Panc1 (cell line): ENCODE results near the gene TMEM259. TPM values are rescaled to one million over a fixed set of nuclear protein-coding genes. Genes with fewer than 3 reads are reported as not detected.

Source experiments
- ATAC-seq: fragments of 200-7000 bp; cut with Tn5 transposase; 2 replicates; pipeline ENCODE4 v1.9.1; 2020; ENCODE audit warnings: mild to moderate bottlenecking, moderate library complexity
- BruUV-seq: library from RNA; stranded (reverse); fragments of 400-500 nt; replicated peaks from 2 replicates; lab custom pipeline; 2021; lab: Mats Ljungman, UMichigan
- CTCF ChIA-PET: fragments of 300-600 bp; sonication (Branson Sonifier 250); formaldehyde crosslinking; loops from one replicate; lab custom pipeline; 2022; ENCODE audit warnings: antibody characterized with exemption; lab: Charles Lee
- POLR2A ChIA-PET: fragments of 300-600 bp; sonication (Branson Sonifier 250); formaldehyde crosslinking; loops from one replicate; lab custom pipeline; 2022; ENCODE audit warnings: antibody characterized with exemption; lab: Charles Lee
- DNase-seq: peaks from one replicate; pipeline ENCODE4 v3.0.0-alpha.2; 2010; ENCODE audit warnings: low read depth, low spot score
- H3K27ac ChIP-seq: 2 replicates; pipeline ENCODE4 v1.5.1; 2011; ENCODE audit warnings: mild to moderate bottlenecking, low read length, inconsistent platforms
- H3K27me3 ChIP-seq: fragments of 200-500 bp; sonication (Bioruptor generic); 2 replicates; pipeline ENCODE4 v1.6.0; 2014; ENCODE audit warnings: low read length, inconsistent platforms; ENCODE audit not compliant: control insufficient read depth, insufficient read depth
- H3K36me3 ChIP-seq: fragments of 200-500 bp; sonication (Bioruptor generic); 2 replicates; pipeline ENCODE4 v1.5.1; 2014; ENCODE audit warnings: inconsistent platforms, mild to moderate bottlenecking, low read length, moderate library complexity; ENCODE audit not compliant: control insufficient read depth, insufficient read depth
- H3K4me1 ChIP-seq: 2 replicates; pipeline ENCODE4 v1.5.1; 2011; ENCODE audit warnings: inconsistent platforms, mild to moderate bottlenecking, low read length, moderate library complexity; ENCODE audit not compliant: control insufficient read depth, insufficient read depth
- H3K4me3 ChIP-seq, 2 experiments: 2 replicates each; pipeline ENCODE4 v1.5.1; 2011 to 2012; ENCODE audit warnings: low read depth in 2 of 2, low read length in 2 of 2, mild to moderate bottlenecking in 2 of 2, inconsistent platforms in 1 of 2, moderate library complexity in 1 of 2
- H3K9me3 ChIP-seq: fragments of 200-500 bp; sonication (Bioruptor generic); 2 replicates; pipeline ENCODE4 v1.5.1; 2014; ENCODE audit warnings: low read depth, mild to moderate bottlenecking, inconsistent platforms, low read length, moderate library complexity; ENCODE audit not compliant: control insufficient read depth, insufficient read depth
- POLR2AphosphoS5 ChIP-seq: IDR thresholded peaks from 2 replicates; pipeline ENCODE4 v1.6.1; 2012; ENCODE audit warnings: mild to moderate bottlenecking, low read depth, low read length, moderate library complexity
- SIN3A ChIP-seq: IDR thresholded peaks from 2 replicates; pipeline ENCODE4 v1.6.1; 2012; ENCODE audit warnings: low read depth, mild to moderate bottlenecking, low read length, moderate library complexity, borderline replicate concordance; ENCODE audit not compliant: insufficient read depth
- TCF7L2 ChIP-seq: IDR thresholded peaks from 2 replicates; pipeline ENCODE4 v1.6.1; 2011; ENCODE audit warnings: mild to moderate bottlenecking, low read depth, low read length, inconsistent platforms
- in situ Hi-C: cut with HindIII; loops from 2 replicates; pipeline ENCODE4 v1.10.0; 2016; ENCODE audit warnings: low sequenced_read_pairs, low pct_unique_long_range_greater_than_20kb
- intact Hi-C: fragments of 100-400 bp; cut with micrococcal nuclease; formaldehyde crosslinking; loops from one replicate; pipeline ENCODE4 v1.10.0; 2022; ENCODE audit not compliant: unreplicated experiment
- total RNA-seq: library from RNA; stranded (reverse); gene quantifications from one replicate; pipeline ENCODE4 v1.2.1, GENCODE V29; 2021; ENCODE audit not compliant: unreplicated experiment
- TF ChIP-seq, protein P1 (sequence below), 2 experiments: IDR thresholded peaks; 2 replicates each; pipeline ENCODE4 v1.6.1; 2011 to 2012; ENCODE audit warnings: low read depth in 2 of 2, control low read depth in 1 of 2, low read length in 1 of 2, mild to moderate bottlenecking in 1 of 2, moderate library complexity in 1 of 2; ENCODE audit not compliant: insufficient read depth in 1 of 2
- TF ChIP-seq, protein P2 (sequence below): fragments of 450-650 bp; IDR thresholded peaks from 2 replicates; pipeline ENCODE4 v1.5.1; 2017; ENCODE audit warnings: mild to moderate bottlenecking

Gene TMEM259
- total RNA-seq, 1 experiment from 2014 or later: 193 TPM

DNA sequence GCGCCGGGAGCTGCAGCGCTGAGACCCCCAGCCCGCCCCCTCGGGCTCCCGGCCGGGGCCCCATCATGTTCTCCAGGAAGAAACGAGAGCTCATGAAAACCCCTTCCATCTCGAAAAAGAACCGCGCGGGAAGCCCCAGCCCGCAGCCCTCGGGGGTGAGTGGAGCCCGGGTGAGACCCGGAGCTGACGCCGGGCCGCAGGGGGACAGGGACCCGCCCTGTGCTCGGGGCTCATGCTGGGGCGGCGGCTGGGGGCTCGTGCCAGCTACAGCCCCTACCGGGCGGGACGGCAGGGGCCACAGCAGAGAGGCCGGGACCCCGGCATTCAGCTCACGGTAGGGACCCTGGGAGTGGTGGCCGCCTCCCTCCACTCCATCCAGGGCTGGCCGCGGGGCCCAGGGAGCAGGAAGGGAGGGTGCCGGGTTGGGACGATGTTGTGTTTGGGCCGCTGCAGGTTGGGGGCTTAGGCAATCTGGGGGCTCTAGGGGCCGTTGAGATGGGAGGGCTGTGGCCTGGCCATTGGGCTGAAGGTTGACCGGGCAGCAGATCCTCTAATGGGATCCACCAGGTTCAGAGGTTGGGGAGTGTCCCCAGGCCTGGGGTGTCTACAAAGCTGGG lies 46.5 kb upstream of the TMEM259 start:
- H3K4me3 ChIP-seq: peak overlapping the region; percentile 45 to 59
- DNase-seq: no peak
- H3K4me1 ChIP-seq: peaks cover 17% of the 10 kb centered on the region
- H3K27ac ChIP-seq: peak overlapping the region; percentile 57
- CTCF ChIA-PET: no interaction called here
- no peaks in the 10 kb centered on the region for H3K27me3 ChIP-seq
- H3K9me3 ChIP-seq: no peaks in the 10 kb centered on the region
- intact Hi-C loops (no loop called here), in situ Hi-C loops (no loop called here)
- ATAC-seq: peak; percentile 7; the same call in 1 of the 2 replicates
- POLR2A ChIA-PET: no interaction called here
- H3K36me3 ChIP-seq: no peaks in the 10 kb centered on the region; the same call in 1 of the 2 replicates
- BruUV-seq: no TSS peak
- TF ChIP-seq TCF7L2: no peak
- TF ChIP-seq, protein P1, sequence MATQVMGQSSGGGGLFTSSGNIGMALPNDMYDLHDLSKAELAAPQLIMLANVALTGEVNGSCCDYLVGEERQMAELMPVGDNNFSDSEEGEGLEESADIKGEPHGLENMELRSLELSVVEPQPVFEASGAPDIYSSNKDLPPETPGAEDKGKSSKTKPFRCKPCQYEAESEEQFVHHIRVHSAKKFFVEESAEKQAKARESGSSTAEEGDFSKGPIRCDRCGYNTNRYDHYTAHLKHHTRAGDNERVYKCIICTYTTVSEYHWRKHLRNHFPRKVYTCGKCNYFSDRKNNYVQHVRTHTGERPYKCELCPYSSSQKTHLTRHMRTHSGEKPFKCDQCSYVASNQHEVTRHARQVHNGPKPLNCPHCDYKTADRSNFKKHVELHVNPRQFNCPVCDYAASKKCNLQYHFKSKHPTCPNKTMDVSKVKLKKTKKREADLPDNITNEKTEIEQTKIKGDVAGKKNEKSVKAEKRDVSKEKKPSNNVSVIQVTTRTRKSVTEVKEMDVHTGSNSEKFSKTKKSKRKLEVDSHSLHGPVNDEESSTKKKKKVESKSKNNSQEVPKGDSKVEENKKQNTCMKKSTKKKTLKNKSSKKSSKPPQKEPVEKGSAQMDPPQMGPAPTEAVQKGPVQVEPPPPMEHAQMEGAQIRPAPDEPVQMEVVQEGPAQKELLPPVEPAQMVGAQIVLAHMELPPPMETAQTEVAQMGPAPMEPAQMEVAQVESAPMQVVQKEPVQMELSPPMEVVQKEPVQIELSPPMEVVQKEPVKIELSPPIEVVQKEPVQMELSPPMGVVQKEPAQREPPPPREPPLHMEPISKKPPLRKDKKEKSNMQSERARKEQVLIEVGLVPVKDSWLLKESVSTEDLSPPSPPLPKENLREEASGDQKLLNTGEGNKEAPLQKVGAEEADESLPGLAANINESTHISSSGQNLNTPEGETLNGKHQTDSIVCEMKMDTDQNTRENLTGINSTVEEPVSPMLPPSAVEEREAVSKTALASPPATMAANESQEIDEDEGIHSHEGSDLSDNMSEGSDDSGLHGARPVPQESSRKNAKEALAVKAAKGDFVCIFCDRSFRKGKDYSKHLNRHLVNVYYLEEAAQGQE (IDR thresholded peaks at IDR 0.05; ENCODE audit: insufficient read depth in 1 of 2, low read depth in 2 of 2, low read length in 1 of 2): no peak
- TF ChIP-seq POLR2AphosphoS5: no peak
- TF ChIP-seq, protein P2, sequence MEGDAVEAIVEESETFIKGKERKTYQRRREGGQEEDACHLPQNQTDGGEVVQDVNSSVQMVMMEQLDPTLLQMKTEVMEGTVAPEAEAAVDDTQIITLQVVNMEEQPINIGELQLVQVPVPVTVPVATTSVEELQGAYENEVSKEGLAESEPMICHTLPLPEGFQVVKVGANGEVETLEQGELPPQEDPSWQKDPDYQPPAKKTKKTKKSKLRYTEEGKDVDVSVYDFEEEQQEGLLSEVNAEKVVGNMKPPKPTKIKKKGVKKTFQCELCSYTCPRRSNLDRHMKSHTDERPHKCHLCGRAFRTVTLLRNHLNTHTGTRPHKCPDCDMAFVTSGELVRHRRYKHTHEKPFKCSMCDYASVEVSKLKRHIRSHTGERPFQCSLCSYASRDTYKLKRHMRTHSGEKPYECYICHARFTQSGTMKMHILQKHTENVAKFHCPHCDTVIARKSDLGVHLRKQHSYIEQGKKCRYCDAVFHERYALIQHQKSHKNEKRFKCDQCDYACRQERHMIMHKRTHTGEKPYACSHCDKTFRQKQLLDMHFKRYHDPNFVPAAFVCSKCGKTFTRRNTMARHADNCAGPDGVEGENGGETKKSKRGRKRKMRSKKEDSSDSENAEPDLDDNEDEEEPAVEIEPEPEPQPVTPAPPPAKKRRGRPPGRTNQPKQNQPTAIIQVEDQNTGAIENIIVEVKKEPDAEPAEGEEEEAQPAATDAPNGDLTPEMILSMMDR: no peak
- no peak for TF ChIP-seq SIN3A

DNA sequence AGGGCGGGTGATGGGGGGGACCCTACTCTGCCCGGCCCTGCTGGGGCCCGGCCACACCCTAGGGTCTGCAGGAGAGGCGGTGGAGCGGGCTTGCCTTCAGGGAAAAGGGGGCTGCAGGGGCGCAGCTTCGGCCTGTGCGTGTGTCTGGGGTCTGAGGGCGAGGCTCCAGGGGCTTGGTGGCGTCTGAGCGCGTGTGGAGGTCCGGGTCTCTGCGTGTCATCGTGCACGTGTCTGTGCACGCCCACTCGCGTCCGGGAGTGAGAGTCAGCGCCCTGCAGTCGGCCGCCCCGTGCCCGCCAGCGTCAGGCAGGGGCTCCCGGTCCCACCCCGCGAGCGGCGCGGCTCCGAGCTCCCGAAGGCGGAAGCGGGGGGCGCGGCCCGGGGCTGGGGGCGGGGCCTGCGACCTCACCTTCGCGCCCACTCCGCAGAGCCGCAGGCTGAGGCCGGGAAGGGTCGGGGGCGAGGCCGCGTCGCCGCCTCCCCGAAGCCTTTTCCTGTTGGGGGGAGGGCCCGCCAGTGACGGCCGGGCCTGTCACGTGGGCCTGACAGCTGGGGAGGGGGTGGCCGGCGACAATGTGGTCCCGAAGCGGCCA lies 45.9 kb upstream of the TMEM259 start, which contains the start of gene ARHGAP45:
Gene ARHGAP45, plus strand, starts transcription at position 420 of the 593 bp plus-strand sequence. CDS start 239 bp downstream, outside the sequence.
- ChIA-PET CTCF (no interaction called here), POLR2A (no interaction called here)
- no TSS peak for BruUV-seq
- no peaks in the 10 kb centered on the region; the same call in 1 of the 2 replicates for H3K36me3 ChIP-seq
- peak; percentile 8 for ATAC-seq
- TF ChIP-seq, protein P2: no peak
- 0 out of 2 replicates have a peak, but pooled peaks have one; percentile 35 for TF ChIP-seq SIN3A
- in situ Hi-C loops (no loop called here), intact Hi-C loops (no loop called here)
- peak within 1 kb of the TSS; percentile 45 to 59 for H3K4me3 ChIP-seq
- H3K9me3 ChIP-seq: no peaks in the 10 kb centered on the region
- H3K27me3 ChIP-seq: no peaks in the 10 kb centered on the region
- peak within 1 kb of the TSS; percentile 66 for H3K27ac ChIP-seq
- DNase-seq: no peak
- H3K4me1 ChIP-seq: peaks cover 17% of the 10 kb centered on the region
